Suppressor macrophage treated with lipopolysaccharide for 1 hour (primary cell): ENCODE results near the gene OR4K13.

Experiments used
- DNase-seq, 3 donors: peaks; one replicate each; pipeline ENCODE4 v3.0.0-alpha.2; 2020 to 2022

OR4K13 gene, protein sequence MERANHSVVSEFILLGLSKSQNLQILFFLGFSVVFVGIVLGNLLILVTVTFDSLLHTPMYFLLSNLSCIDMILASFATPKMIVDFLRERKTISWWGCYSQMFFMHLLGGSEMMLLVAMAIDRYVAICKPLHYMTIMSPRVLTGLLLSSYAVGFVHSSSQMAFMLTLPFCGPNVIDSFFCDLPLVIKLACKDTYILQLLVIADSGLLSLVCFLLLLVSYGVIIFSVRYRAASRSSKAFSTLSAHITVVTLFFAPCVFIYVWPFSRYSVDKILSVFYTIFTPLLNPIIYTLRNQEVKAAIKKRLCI

DNA sequence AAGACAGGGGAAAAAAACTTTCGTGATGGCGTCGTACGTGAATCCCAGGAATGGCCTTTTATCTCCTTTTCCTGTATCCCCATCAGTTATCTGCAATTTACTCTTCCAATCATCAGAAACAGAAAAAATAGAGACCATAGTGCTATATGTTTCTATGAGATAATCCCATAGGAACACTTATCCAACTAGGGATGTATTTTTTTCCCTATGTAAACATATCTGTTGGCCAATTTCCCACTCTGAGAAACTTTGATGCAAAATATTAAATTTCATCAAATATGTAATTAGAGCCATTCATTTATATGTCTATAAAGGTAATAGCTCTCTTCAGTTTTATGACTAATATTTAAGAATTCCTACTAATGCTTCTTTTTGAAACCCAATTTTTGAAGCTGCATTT, at the start of gene OR4K13:
TSS of gene OR4K13 (minus strand) at position 101 of the 400 bp plus-strand sequence. CDS start 1,280 bp downstream, outside the sequence.
- DNase-seq: no peak

DNA sequence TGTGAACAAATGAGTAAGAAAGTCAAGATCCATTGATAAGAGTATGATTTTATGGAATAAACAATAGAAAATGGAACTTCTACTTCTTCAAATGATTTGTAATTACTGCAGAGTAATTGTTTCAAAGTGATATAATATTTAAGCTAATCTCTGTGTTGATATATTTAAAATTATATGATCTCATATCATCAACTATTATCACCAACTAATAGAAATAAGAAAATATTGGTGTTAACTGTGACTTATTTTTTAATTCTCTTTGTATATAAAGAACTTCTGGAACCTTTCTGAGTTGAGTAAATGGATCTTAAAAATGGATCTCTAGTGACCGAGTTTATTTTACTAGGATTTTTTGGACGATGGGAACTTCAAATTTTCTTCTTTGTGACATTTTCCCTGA, 23.9 kb upstream of the OR4K13 start, which contains the start of gene OR4L1:
TSS of gene OR4L1 (plus strand) at position 301 of the 400 bp plus-strand sequence. CDS start at position 301, 0 bp downstream.
- DNase-seq: no peak

DNA sequence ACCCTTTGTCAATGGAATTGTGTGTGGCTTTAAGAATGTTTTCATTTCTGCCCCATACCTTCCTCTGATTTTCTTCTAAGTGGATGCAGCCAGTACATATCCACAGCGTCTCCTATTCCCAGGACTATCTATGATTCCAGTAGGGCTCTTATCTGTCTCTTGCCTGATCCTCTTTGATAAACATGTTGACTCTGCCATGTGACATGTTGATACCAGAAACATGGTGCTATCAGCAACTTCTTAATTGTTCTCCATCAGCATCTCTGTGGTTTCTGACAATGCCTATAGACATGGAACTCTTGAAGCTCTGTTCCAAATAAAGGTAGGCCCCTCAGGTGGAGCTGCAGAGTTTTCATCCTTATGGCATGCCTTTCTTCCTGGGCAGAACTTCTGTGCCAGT, 12.4 kb upstream of the OR4K13 start:
- no peak for DNase-seq

DNA sequence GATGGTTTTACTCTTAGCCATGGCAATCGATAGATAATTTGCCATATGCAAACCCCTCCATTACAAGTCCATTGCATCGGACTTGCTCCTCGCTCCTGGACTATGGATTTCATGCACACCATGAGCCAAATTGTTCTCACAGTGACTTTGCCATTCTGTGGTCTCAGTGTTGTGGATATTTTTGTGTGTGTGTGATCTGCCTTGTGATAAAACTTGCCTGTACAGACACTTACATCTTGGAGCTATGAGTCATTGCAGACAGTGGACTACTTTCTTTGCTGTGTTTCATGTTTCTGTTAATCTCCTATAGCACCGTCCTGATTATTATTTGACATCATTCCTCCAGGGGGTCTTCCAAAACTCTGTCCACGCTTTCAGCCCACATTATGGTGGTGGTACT, 8.4 kb upstream of the OR4K13 start:
- no peak for DNase-seq

DNA sequence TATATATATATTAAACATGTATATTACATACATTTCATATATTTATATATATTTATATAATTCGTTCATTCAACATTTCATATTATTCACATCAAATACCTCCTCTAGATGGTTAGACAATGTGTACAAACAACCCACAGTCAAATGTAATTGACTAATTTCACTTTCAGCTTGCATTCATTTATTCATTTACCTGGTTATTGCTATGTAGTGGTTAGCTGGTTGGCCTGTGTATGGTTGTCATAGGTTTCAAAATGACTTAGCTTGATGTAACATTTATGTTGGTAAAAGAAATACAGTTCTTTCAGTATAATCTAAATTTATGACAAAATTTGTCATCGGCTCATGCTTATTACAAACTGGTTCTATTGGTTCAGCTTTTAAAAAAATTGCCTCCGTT, 389 bp downstream of the OR4K13 start:
- DNase-seq: no peak

DNA sequence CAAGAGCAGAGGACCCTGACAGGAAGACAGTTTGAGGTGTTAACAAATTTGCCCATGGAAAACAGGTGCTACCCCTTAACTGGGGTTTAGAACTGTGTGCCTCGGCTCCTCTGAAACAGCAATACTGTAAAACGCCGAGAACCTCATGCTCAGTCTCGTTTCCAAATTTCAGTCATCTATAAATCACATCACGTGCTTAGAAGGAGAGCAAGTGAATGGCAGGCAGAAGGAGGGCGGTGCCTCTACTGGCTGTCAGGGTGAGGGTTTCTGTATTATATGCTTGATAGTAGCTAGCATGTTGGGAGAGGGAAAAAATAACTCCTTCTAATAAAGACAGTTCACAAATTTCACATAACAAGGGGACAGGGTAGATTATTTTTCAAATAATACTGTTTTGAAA, 4.8 kb downstream of the OR4K13 start:
- DNase-seq: no peak

DNA sequence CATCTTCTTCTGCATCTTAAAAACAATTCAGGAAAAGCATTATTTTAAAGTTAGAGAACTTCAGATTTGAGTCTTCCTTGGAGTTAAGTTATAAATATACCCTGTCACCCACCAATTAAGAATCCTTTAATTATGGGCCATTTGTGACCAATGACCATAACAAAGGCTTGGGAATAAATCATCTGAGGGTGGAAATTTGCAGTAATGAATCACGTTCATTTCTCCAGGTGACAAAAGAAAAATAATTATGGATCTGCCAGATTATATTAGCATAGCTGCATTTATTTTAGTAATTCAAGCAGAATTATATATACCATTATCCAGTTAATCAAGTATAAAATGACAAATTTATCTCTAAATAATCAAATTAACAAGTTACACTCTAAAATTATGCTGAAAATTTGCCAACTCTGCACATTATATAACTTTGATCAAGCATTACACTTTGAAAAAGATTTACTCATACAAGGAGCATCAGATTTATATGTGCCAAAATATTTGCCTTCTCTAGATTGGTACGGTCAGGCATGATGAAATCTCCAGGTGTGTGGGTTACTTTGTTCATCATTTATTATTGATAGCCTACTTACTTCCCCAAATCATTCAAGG, 16.5 kb downstream of the OR4K13 start, which contains the start of gene OR4K14:
TSS of gene OR4K14 (minus strand) at position 51 of the 609 bp plus-strand sequence. CDS start 4,114 bp downstream, outside the sequence.
- no peak for DNase-seq

DNA sequence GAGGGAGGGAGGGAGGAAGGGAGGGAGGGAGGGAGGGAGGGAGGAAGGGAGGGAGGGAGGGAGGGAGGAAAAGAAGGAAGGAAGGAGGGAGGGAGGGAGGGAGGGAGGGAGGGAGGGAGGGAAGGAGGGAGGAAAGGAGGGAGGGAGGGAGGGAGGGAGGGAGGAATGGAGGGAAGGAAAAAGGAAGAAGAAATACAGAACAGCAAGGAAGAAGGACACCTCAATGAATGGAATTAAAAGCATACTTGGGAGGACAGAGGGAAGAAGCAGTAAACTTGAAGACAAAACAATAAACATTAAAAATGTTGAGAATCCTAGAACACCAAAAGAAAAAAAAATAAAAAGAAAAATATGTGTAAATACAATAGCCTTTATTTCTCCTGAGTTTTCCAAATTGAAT, 27.7 kb downstream of the OR4K13 start:
- no peak for DNase-seq

DNA sequence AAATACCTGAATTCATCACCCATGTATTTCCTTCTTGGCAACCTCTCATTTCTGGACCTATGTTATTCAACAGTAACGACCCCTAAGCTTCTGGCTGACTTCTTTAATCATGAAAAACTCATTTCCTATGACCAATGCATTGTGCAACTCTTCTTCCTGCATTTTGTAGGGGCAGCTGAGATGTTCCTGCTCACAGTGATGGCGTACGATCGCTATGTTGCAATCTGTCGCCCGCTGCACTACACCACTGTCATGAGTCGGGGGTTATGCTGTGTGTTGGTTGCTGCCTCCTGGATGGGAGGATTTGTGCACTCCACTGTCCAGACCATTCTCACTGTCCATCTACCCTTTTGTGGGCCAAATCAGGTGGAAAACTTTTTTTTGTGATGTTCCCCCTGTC, 33.5 kb downstream of the OR4K13 start:
- DNase-seq: peak; percentile 28 to 58 (median 33)

DNA sequence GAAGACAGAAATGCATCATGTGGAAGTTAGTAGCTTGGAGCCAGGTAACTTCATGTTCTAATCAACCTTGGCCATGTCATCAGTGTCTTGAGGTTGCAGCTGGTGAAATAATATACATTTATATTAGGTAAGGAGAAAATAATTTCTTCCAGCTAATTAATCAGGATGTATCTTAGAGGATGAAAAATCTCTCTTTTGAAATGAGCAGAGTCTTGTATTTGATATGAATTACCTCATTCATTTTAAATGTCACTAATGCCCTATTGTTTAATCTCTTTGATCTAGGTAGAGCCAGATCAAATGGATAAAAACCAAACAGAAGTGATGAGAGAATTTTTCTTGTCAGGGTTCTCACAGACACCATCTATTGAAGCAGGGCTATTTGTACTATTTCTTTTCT, 34.0 kb downstream of the OR4K13 start, which contains the start of gene OR4Q2:
TSS of gene OR4Q2 (plus strand) at position 301 of the 400 bp plus-strand sequence.
- no peak for DNase-seq

DNA sequence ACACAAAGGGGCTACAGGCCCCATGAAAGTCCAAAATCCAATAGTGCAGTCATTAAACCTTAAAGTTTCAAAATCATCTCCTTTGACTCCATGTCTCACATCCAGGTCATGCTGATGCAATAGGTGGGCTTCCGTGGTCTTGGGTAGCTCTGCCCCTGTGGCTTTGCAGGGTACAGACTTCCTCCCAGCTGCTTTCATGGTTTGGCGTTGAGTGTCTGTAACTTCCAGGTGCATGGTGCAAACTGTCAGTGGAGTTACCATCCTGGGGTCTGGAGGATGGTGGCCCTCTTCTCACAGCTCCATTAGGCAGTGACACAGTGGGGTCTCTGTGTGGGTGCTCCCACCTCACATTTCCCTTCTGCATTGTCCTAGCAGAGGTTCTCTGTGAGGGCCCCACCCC, 42.4 kb downstream of the OR4K13 start:
- DNase-seq: no peak
